Measurements from ENCODE around the gene GPX8.

The GPX8 gene

DNA sequence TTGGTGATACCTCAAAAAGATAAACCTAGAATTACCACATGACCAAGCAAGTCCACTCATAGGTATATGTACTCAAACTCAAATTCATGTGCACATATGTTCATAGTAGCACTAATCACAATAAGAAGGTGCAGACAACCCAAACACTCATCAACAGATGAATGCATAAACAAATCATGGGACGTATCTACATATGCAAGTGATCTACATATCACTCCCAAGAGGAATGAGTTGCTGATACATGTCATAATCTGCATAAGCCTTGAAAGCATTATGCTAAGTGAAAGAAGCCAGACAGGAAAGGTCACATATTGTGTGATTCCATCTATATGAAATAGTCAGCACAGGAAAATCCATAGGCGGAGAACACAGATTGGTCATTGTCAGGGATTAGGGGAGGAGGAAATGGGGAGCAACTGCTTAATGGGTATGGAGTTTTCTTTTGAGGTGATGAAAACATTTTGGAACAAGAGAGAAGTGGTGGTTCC, 10.6 kb upstream of the GPX8 start:
- no peak for DNase-seq (ENCODE audit: low spot score)
- in situ Hi-C loops (cut with MboI; ENCODE audit: low sequenced_read_pairs, unreplicated experiment) = no loop called here
- no peak for TF ChIP-seq CTCF (IDR thresholded peaks at IDR 0.05; ENCODE audit: borderline replicate concordance, control extremely low read depth, extremely low read depth, insufficient read depth, missing control alignments)

DNA sequence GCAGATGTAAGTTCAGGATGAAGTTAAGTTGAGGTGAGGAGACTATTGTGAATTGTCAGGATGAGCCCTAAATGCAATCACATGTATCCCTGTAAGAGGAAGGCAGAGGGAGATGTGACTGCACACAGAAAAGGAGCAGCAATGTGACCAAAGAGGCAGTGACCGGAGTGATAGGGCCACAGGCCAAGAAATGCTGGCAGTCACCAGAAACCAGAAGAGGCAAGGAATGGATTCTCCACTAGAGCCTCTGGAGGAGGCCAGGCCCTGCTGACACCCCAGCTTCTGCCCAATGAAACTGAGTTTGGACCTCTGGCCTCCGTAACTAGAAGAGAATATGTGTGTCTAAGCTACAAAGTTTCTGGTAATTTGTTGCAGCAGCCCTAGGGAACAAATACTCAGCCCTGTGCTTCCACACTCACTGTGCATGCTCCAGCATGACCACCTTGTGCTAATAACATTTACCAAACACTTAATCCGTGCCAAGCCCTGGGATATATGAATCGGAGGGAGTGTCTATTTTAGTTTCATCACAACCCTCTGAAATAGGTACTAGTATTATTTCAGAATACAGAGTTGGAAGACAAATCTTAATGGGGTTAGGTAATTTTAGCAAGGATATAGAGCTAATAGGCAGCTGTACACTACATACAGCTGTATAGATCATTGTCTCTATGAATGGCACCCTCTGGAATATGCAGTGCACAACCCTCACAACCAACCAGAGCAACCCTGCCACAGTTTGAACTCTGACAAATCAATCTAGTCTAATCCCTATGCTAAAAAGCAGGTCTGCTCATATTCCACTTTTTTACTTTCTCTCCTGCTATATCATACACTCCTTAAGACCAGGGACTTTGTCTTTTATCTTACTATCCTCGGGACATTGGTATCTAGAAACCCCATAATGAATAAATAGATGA, 7.8 kb upstream of the GPX8 start:
- in situ Hi-C loops (cut with MboI; ENCODE audit: low sequenced_read_pairs, unreplicated experiment) = loop anchor here (10.0 kb wide), 1 partner anchor 247 kb away; no protein-coding TSS in a partner anchor
- DNase-seq (ENCODE audit: low spot score) = no peak
- TF ChIP-seq CTCF (IDR thresholded peaks at IDR 0.05; ENCODE audit: borderline replicate concordance, control extremely low read depth, extremely low read depth, insufficient read depth, missing control alignments) = no peak

DNA sequence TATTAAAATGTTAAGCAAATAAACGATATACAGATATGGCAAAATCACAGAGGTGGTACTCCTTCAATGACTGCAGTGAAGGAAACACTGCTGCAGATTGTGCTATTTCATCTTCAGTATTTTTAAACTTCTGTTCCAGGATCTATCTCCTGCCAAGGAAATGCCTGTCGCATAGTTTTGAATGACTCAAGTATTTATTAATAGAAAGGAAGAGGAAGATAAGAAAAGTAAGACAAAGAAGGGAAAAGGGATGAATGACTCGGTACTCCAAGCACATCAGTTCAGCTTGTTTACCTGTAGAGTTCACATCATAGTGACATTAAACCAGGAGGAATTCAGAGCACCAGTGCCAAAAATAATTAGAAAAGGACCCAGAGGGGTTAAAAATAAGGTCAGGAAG, 5.1 kb upstream of the GPX8 start:
- in situ Hi-C loops (cut with MboI; ENCODE audit: low sequenced_read_pairs, unreplicated experiment) = loop anchor here (10.0 kb wide), 1 partner anchor 250 kb away; no protein-coding TSS in a partner anchor
- no peak for DNase-seq (ENCODE audit: low spot score)
- no peak for TF ChIP-seq CTCF (IDR thresholded peaks at IDR 0.05; ENCODE audit: borderline replicate concordance, control extremely low read depth, extremely low read depth, insufficient read depth, missing control alignments)

DNA sequence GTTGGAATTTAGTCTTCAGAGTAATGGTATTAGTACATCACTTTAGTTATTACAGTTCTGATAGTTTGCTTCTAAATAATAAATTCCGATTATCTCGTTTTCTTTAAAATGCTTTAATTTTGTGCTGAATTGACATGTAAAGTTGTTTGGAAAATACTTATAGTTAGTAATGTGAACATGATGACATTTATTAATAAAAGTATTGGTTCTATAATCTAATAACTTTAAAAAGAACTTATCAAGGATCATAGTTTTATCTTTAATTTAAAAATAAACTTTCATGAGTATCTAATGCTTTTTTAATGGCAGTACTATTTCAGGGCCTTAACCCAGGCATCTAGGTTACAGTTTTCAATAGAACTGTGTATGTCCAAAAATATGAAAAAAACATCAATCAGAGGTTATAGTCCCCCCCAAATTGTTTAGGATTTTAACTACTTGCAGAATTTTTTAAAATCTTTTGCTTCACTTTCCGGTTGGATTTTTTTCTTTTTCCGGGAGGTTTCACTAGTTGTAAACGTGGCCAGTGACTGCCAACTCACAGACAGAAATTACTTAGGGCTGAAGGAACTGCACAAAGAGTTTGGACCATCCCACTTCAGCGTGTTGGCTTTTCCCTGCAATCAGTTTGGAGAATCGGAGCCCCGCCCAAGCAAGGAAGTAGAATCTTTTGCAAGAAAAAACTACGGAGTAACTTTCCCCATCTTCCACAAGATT, 680 bp downstream of the GPX8 start:
- no peak for TF ChIP-seq CTCF (IDR thresholded peaks at IDR 0.05; ENCODE audit: borderline replicate concordance, control extremely low read depth, extremely low read depth, insufficient read depth, missing control alignments)
- in situ Hi-C loops (cut with MboI; ENCODE audit: low sequenced_read_pairs, unreplicated experiment) = no loop called here
- no peak for DNase-seq (ENCODE audit: low spot score)

GRCh38 chr5:55162666-55163065, 2.7 kb downstream of the GPX8 start:
- in situ Hi-C loops (cut with MboI; ENCODE audit: low sequenced_read_pairs, unreplicated experiment) = no loop called here
- no peak for DNase-seq (ENCODE audit: low spot score)
- no peak for TF ChIP-seq CTCF (IDR thresholded peaks at IDR 0.05; ENCODE audit: borderline replicate concordance, control extremely low read depth, extremely low read depth, insufficient read depth, missing control alignments)

DNA sequence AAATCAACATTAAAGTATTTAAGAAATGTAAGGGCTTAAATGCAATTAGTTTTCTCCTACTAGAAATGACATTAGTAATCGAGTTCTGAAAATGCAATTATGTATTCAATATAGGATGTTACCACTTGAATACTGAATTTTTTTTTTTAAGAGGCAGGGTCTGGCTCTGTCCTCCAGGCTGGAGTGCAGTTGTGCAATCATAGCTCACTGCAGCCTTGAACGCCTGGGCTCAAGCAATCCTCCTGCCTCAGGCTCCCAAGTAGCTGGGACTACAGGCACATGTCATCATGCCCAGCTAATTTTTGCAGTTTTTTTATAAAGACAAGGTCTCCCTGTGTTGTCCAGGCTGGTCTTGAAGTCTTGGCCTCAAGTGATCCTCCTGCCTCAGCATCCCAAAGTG, 11.5 kb downstream of the GPX8 start:
- TF ChIP-seq CTCF (IDR thresholded peaks at IDR 0.05; ENCODE audit: borderline replicate concordance, control extremely low read depth, extremely low read depth, insufficient read depth, missing control alignments) = no peak
- no peak for DNase-seq (ENCODE audit: low spot score)
- in situ Hi-C loops (cut with MboI; ENCODE audit: low sequenced_read_pairs, unreplicated experiment) = no loop called here

Measured in GM13976 (cell line).